NCI-H510A (cell line): ENCODE measurements around the gene FLCN.
A peak's percentile ranks its signal among the peaks of the same experiment; 100 is the strongest.

Source experiments
- DNase-seq: peaks from one replicate; lab custom pipeline; 2025; lab: John Stamatoyannopoulos, UW

Gene FLCN

DNA sequence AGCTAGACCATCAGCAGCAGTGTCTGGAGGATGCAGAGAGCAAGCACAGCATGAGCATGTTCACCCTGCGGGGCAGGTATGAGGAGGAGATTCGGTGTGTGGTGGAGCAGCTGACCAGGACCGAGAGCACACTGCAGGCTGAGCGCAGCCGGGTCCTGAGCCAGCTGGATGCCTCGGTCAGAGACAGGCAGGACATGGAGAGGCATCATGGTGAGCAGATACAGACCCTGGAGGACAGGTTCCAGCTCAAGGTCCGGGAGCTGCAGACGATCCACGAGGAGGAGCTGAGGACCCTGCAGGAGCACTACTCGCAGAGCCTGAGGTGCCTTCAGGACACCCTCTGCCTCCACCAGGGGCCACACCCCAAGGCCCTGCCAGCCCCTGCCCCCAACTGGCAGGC lies 69.6 kb downstream of the FLCN start:
- no peak for DNase-seq

DNA sequence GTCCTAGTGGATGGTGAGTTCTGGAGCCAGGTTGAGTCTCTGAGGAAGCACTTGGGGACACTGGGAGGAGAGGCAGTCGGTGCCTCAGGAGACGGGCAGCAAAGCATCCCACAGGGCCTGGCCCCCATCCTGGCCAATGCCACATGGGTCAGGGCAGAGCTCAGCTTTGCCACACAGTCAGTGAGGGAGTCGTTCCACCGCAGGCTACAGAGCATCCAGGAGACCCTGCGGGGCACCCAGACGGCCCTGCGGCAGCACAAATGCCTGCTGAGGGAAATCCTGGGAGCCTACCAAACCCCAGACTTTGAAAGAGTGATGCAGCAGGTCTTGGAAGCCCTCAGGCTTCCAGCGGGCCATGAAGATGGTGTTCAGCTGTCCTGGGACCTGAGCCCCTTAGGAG lies 70.5 kb downstream of the FLCN start:
- DNase-seq: no peak

DNA sequence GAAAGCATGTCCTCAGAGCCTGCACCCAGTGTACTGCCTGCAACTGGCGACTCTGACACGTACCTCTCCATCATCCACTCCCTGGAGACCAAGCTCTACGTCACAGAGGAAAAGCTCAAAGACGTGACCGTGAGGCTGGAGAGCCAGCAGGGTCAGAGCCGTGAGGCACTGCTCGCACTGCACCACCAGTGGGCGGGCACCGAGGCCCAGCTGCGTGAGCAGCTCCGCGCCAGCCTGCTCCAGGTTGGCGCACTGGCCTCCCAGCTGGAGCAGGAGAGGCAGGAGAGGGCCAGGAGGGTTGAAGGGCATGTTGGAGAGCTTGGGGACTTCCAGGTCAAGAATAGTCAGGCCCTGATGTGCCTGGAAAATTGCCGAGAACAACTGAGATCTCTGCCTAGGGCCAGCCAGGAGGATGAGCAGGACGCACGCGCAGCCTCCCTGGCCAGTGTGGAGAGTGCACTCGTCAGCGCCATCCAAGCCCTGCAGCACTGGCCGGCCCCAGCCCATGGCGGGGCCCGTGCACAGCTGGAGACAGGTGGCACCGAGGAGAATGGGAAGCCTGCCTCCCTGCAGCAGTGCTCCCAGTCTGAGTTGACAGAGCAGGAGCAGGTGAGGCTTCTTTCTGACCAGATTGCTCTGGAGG lies 71.2 kb downstream of the FLCN start:
- no peak for DNase-seq

DNA sequence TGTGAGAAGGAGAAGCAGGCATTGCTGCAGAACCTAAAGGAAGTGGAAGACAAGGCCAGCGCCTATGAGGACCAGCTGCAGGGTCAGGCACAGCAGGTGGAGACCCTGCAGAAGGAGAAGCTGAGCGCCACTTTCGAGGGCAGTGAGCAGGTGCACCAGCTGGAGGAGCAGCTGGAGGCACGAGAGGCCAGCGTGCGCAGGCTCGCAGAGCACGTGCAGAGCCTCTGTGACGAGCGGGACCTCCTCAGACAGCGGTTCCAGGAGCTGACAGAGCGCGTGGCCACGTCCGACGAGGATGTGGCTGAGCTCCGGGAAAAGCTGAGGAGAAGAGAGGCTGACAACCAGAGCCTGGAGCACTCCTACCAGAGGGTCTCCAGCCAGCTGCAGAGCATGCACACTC lies 72.3 kb downstream of the FLCN start:
- peak; percentile 29 for DNase-seq

DNA sequence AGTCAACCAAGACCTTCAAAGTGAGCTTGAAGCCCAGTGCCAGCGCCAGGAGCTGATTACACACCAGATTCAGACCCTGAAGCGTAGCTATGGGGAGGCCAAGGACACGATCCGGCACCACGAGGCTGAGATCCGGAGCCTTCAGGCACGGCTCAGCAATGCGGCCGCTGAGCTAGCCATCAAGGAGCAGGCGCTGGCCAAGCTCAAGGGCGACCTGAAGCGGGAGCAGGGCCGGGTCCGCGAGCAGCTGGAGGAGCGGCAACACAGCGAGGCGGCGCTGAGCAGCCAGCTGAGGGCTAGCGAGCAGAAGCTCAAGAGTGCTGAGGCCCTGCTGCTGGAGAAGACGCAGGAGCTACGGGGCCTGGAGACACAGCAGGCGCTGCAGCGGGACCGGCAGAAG lies 72.8 kb downstream of the FLCN start:
- no peak for DNase-seq
